K562 (cell line): ENCODE data around the gene EDEM1. TPM values are rescaled to one million over a fixed set of nuclear protein-coding genes. Genes with fewer than 3 reads are reported as not detected.

Experiments
- ATAC-seq: fragments of 200-7000 bp; cut with Tn5 transposase; 3 replicates; pipeline ENCODE4 v1.9.1; 2020; ENCODE audit warnings: moderate library complexity
- BruUV-seq: library from RNA; stranded (reverse); fragments of 400-500 nt; replicated peaks from 2 replicates; lab custom pipeline; 2021; lab: Mats Ljungman, UMichigan
- CTCF ChIA-PET: fragments of 300-600 bp; formaldehyde crosslinking; extraction: SDS; loops from one replicate; lab custom pipeline; 2021; ENCODE audit warnings: low intra/inter-chr PET ratio; lab: Yijun Ruan, JAX
- POLR2A ChIA-PET: fragments of 300-600, 350-650 bp; sonication (Branson Sonifier 250); formaldehyde crosslinking; extraction: SDS; loops from one replicate; lab custom pipeline; 2021; ENCODE audit warnings: antibody characterized with exemption, inconsistent platforms; lab: Yijun Ruan, JAX
- DNase-seq, 4 experiments: peaks; one replicate each; pipeline versions ENCODE4 v3.0.0 to v3.0.0-alpha.2; 2011 to 2018; ENCODE audit warnings: low spot score in 3 of 4, mixed read lengths in 3 of 4; ENCODE audit errors: extremely low read depth in 1 of 4
- FAIRE-seq: peaks from 2 replicates; lab custom pipeline; 2011; peaks lifted over from hg19 to GRCh38; lab: Jason Lieb, UNC
- H2AFZ ChIP-seq: 2 replicates; pipeline ENCODE4 v1.6.0; 2011; ENCODE audit warnings: low read depth, low read length, control low read depth, inconsistent platforms
- H3K27ac ChIP-seq: fragments of 200-600 bp; 3 replicates; pipeline ENCODE4 v1.8.0; 2011; ENCODE audit warnings: low read depth, mild to moderate bottlenecking, control low read depth, inconsistent platforms, low read length, moderate library complexity, mixed read lengths; ENCODE audit errors: extremely low read depth
- H3K27me3 ChIP-seq, 2 experiments: fragments of 300-600 bp in 1 of 2; 2 replicates in 1 of 2; 3 replicates in 1 of 2; pipeline versions ENCODE4 v1.6.0 to v1.8.0; 2011; ENCODE audit warnings: inconsistent platforms in 2 of 2, low read length in 2 of 2, mild to moderate bottlenecking in 1 of 2, mixed read lengths in 1 of 2, moderate library complexity in 1 of 2; ENCODE audit not compliant: control insufficient read depth in 2 of 2, insufficient read depth in 2 of 2
- H3K36me3 ChIP-seq: fragments of 300-600 bp; 3 replicates; pipeline ENCODE4 v1.8.0; 2011; ENCODE audit warnings: mild to moderate bottlenecking, low read length, inconsistent platforms; ENCODE audit not compliant: control insufficient read depth, insufficient read depth
- H3K4me1 ChIP-seq, 2 experiments: fragments of 200-600 bp in 1 of 2; replicated peaks in 1 of 2; 2 replicates in 1 of 2; 3 replicates in 1 of 2; pipeline versions ENCODE4 v1.5.1 to v1.8.0; 2011; ENCODE audit warnings: inconsistent platforms in 2 of 2, low read length in 2 of 2, mild to moderate bottlenecking in 1 of 2, mixed read lengths in 1 of 2, moderate library complexity in 1 of 2; ENCODE audit not compliant: control insufficient read depth in 2 of 2, insufficient read depth in 2 of 2
- H3K4me2 ChIP-seq: 2 replicates; pipeline ENCODE4 v1.6.1; 2011; ENCODE audit warnings: low read length, control low read depth, inconsistent platforms, mixed read lengths; ENCODE audit not compliant: insufficient read depth
- H3K4me3 ChIP-seq: fragments of 200-600 bp; sonication (generic), shearing (Covaris generic); 2 replicates; pipeline ENCODE4 v1.5.1; 2016; ENCODE audit warnings: control low read depth, inconsistent platforms
- H3K79me2 ChIP-seq: fragments of 200-600 bp; 3 replicates; pipeline ENCODE4 v1.8.0; 2011; ENCODE audit warnings: low read length, inconsistent platforms; ENCODE audit not compliant: control insufficient read depth, insufficient read depth
- H3K9ac ChIP-seq, 2 experiments: 2 replicates each; pipeline versions ENCODE4 v1.6.0 to v1.6.1; 2011; ENCODE audit warnings: low read depth in 2 of 2, low read length in 2 of 2, control low read depth in 1 of 2, inconsistent platforms in 1 of 2, mild to moderate bottlenecking in 1 of 2, mixed read lengths in 1 of 2; ENCODE audit not compliant: insufficient read depth in 1 of 2
- H3K9me1 ChIP-seq: one replicate; pipeline ENCODE4 v1.6.0; 2011; ENCODE audit warnings: inconsistent platforms, mild to moderate bottlenecking, low read length, moderate library complexity; ENCODE audit not compliant: control insufficient read depth, insufficient read depth
- H3K9me3 ChIP-seq: replicated peaks from 2 replicates; pipeline ENCODE4 v1.5.1; 2011; ENCODE audit warnings: low read depth, low read length, inconsistent platforms; ENCODE audit not compliant: control insufficient read depth, insufficient read depth
- H4K20me1 ChIP-seq: replicated peaks from 2 replicates; pipeline ENCODE4 v1.6.1; 2011; ENCODE audit warnings: low read length, inconsistent platforms, mixed read lengths; ENCODE audit not compliant: control insufficient read depth, insufficient read depth
- HMBOX1 ChIP-seq: sonication (generic); IDR thresholded peaks from 2 replicates; pipeline ENCODE4 v1.6.1; 2016
- HNRNPUL1 ChIP-seq: fragments of 200-400 bp; formaldehyde crosslinking; IDR thresholded peaks from 2 replicates; pipeline ENCODE4 v1.6.1; 2017; ENCODE audit warnings: low read length
- KDM5B ChIP-seq: fragments of 200-600 bp; sonication (generic); IDR thresholded peaks from 2 replicates; pipeline ENCODE4 v1.6.1; 2012; ENCODE audit warnings: low read depth, mild to moderate bottlenecking, moderate library complexity, low read length, control low read depth, inconsistent platforms; ENCODE audit not compliant: insufficient replicate concordance
- KLF10 ChIP-seq: fragments of 250-450 bp; sonication (Bioruptor Pico); IDR thresholded peaks from 2 replicates; pipeline ENCODE4 v1.6.1; 2021; ENCODE audit warnings: matching md5 sums
- SP1 ChIP-seq: sonication (generic); formaldehyde crosslinking; IDR thresholded peaks from 2 replicates; pipeline ENCODE4 v1.8.1; 2022; ENCODE audit warnings: mild to moderate bottlenecking, missing genetic modification reagents
- SP2 ChIP-seq: IDR thresholded peaks from 2 replicates; pipeline ENCODE4 v1.6.1; 2011; ENCODE audit warnings: mild to moderate bottlenecking, low read depth, low read length, moderate library complexity; ENCODE audit not compliant: poor library complexity, severe bottlenecking; ENCODE audit errors: extremely low read depth
- ZNF232 ChIP-seq: sonication (generic); formaldehyde crosslinking; IDR thresholded peaks from 2 replicates; pipeline ENCODE4 v1.8.0; 2022; ENCODE audit warnings: mild to moderate bottlenecking, missing genetic modification reagents
- WGBS: fragments of 100-300 bp; shearing (Covaris generic); methylation state at CpG from one replicate; pipeline ENCODE4 v1.1.6; 2016; ENCODE audit warnings: low coverage, mixed read lengths; ENCODE audit not compliant: insufficient coverage; ENCODE audit errors: missing lambda C conversion rate; 5-methylcytosine and 5-hydroxymethylcytosine counted together
- in situ Hi-C: fragments of 300-500 bp; cut with MboI; formaldehyde crosslinking; loops from 4 replicates; pipeline ENCODE4 v1.15.0; 2018; ENCODE audit warnings: inconsistent platforms, mixed read lengths
- intact Hi-C: fragments of 100-400 bp; cut with micrococcal nuclease; formaldehyde crosslinking; loops from 2 replicates; pipeline ENCODE4 v1.14.2; 2022
- polyA plus RNA-seq, 8 experiments: library from polyadenylated mRNA; depleted of rRNA in 4 of 8; stranded (reverse) in 5 of 8; unstranded in 3 of 8; fragments of >200 nt; fragmentation: Nextera tagmentation in 2 of 8; fragmentation: Illumina TruSeq in 1 of 8; extraction: Ambion mirVana in 2 of 8; extraction: Trizol in 1 of 8; gene quantifications; 2 replicates each; pipeline versions ENCODE4 v1.2.1 to v1.2.3, GENCODE V29; 2011 to 2014; ENCODE audit warnings: inconsistent platforms in 1 of 8, missing spikeins in 1 of 8
- total RNA-seq, 7 experiments: library from RNA; depleted of rRNA in 6 of 7; stranded (reverse); fragments of >200 nt in 6 of 7; fragmentation: Illumina TruSeq in 2 of 7; extraction: Trizol in 2 of 7; gene quantifications; 2 replicates each; pipeline versions ENCODE4 v1.2.1 to v1.2.3, GENCODE V29; 2011 to 2021; ENCODE audit warnings: low replicate concordance in 1 of 7

The EDEM1 gene
- total and polyA plus RNA-seq, 9 of the 15 experiments (the other 6 are each of a cell fraction or from before 2014, with no cell fraction given), result 6.2 to 36.7 (median 14.3) TPM

GRCh38 chr3:5160321-5160720 is 27.2 kb upstream of the EDEM1 start (continued):
- no peak for TF ChIP-seq KDM5B

- Histone ChIP-seq H3K9ac (no peak overlapping the region), H3K4me1 (peaks cover 11 to 14% of the 10 kb centered on the region in 2 experiments; a peak in 4 of 5 replicates), H3K9me3 (no peaks in the 10 kb centered on the region), H3K4me3 (no peak overlapping the region), H3K27me3 (no peaks in the 10 kb centered on the region), H3K9me1 (no peaks in the 10 kb centered on the region), H4K20me1 (peaks cover 23% of the 10 kb centered on the region; the same call in 1 of the 2 replicates), H3K4me2 (no peak overlapping the region), H3K27ac (no peak overlapping the region), H3K36me3 (no peaks in the 10 kb centered on the region), H2AFZ (no peak overlapping the region), H3K79me2 (peaks cover 95% of the 10 kb centered on the region)
- no TSS peak for BruUV-seq
- intact Hi-C loops (no loop called here), in situ Hi-C loops (no loop called here)
- no peak for DNase-seq
- CTCF ChIA-PET, result no interaction called here
- ATAC-seq, result peak; percentile 12; the same call in 1 of the 3 replicates
- POLR2A ChIA-PET, result interaction anchor here (0.6 to 2.1 kb wide), 6 partner anchors 10 to 78 kb away, joined by 3 to 11 read pairs (median 4); partner anchors contain the start of gene EDEM1
- TF ChIP-seq HNRNPUL1 (0 out of 2 replicates have a peak, but pooled peaks have one; percentile 43), SP2 (no peak), SP1 (CRISPR knock-in tag) (0 out of 2 replicates have a peak, but pooled peaks have one; percentile 24), HMBOX1 (peak; percentile 33; the same call in 1 of the 2 replicates), ZNF232 (CRISPR knock-in tag) (no peak), KLF10 (CRISPR knock-in tag) (no peak)
- no peak for FAIRE-seq
- WGBS, result 74% methylated on average over 4 of the region's 4 CpGs
These were observed 26.3 kb upstream of the EDEM1 start for GRCh38 chr3:5160940-5161858.
